ENCODE data around the gene LHX1. TPM values are rescaled to one million over a fixed set of nuclear protein-coding genes. Genes with fewer than 3 reads are reported as not detected.

Gene LHX1
- total RNA-seq, 1 donor from 2014 or later, result 1.3 TPM

DNA sequence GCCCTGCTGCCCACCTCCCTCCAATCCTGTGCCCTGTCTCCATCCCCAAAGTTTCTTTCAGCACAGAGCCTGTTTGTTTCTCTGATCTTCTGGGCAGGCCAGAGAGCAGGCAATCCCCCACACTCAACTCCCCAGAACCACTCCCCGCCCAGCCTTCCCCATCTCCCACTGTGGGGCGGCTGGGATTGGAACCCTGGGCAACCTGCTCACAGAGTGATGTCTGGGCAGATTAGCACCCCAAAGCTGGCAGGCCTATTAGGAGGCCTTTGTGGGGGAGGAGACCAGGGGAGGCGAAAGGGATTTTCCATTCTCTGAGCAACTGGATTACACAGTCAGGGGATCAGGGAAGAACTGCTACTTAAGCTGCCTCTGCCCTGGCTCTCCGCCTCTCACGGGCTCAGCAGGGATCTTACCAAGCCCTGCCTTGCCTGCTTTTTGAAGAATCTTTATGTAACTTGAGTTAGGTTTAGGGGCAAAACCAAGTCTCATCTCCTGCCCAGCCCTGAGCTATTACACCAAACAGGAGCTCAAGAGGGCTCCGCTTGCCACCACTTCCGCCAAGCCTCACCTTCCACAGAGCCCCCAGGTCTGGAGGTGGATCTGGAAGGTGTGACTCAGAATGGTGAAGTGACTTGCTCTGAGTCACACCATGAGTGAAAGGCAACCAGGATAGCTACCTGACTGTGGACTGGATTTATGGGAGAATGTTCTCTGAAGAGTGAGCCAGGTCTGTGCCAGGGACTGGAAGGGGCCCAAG lies 16.0 kb upstream of the LHX1 start:
- no peak for DNase-seq (ENCODE audit: extremely low read depth, low read depth, low spot score)

- no peak for DNase-seq (ENCODE audit: extremely low read depth, low read depth, low spot score)
These were observed 15.1 kb upstream of the LHX1 start for GRCh38 chr17:36922175-36922574.

GRCh38 chr17:36923814-36924221 lies 13.5 kb upstream of the LHX1 start:
- DNase-seq (ENCODE audit: extremely low read depth, low read depth, low spot score), result no peak

- no peak for DNase-seq (ENCODE audit: extremely low read depth, low read depth, low spot score)
These were observed 11.0 kb upstream of the LHX1 start for GRCh38 chr17:36926226-36926625.

- DNase-seq (ENCODE audit: extremely low read depth, low read depth, low spot score), result no peak
These were observed 10.6 kb upstream of the LHX1 start for GRCh38 chr17:36926701-36927100.

- no peak for DNase-seq (ENCODE audit: extremely low read depth, low read depth, low spot score)
These were observed 8.6 kb upstream of the LHX1 start for GRCh38 chr17:36928471-36929345.

- no peak for DNase-seq (ENCODE audit: extremely low read depth, low read depth, low spot score)
These were observed 7.3 kb upstream of the LHX1 start for GRCh38 chr17:36929851-36930582.

DNA sequence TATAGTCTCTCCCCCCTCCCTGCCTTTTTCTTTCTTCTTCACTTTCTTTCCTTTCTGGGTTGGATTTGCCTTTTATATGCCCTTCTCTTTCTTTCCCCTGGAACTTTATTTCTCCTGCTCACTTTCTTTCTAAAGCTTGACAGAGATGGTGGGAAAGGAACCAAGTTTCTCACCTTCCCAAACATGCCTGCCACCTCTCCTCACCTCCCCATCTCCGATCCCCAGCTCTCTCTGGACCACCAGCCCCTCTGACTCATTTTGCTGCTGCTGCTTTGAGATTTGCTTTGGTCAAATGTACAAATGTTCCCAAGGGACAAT lies 6.7 kb upstream of the LHX1 start:
- no peak for DNase-seq (ENCODE audit: extremely low read depth, low read depth, low spot score)

GRCh38 chr17:36931096-36931696 lies 6.1 kb upstream of the LHX1 start:
- no peak for DNase-seq (ENCODE audit: extremely low read depth, low read depth, low spot score)

DNA sequence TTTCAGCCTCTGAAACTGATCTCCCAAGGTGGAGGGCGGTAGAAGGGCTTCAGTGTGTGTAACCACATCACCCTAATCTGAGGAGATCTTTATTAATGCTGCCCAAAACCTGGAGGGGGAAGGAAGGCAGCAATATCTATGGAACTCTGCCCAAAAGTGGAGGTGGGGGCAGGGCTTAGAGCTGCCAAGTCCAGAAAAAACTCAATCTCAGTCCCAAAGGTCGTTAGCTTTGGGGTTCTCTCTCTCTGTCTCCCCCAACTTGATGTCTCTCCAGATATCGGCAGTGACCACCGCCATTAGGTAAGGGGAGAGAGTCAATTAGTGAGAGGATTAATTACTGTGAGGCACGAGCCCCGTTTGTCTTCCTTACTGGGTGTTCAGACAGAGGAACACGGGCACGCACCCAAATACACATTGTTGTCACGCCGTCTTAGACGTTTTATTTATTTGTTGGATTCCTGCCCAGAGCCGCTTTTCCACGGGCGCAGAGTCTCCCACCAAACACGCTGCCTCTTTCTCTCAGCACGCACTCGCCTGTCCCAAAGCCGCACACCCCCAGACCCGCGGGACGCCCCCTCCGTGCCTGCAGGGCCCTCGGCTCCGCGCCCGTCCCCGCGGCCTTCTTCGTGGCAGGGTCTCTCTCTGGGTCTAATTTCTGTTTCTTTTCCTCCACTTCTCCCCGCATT lies 5.4 kb upstream of the LHX1 start:
- DNase-seq (ENCODE audit: extremely low read depth, low read depth, low spot score), result no peak

GRCh38 chr17:36932383-36932693 lies 4.9 kb upstream of the LHX1 start:
- DNase-seq (ENCODE audit: extremely low read depth, low read depth, low spot score), result no peak

GRCh38 chr17:36932694-36933511 lies 4.4 kb upstream of the LHX1 start:
- DNase-seq (ENCODE audit: extremely low read depth, low read depth, low spot score), result no peak

GRCh38 chr17:36933512-36934143 lies 3.6 kb upstream of the LHX1 start:
- no peak for DNase-seq (ENCODE audit: extremely low read depth, low read depth, low spot score)

GRCh38 chr17:36934144-36934691 lies 3.1 kb upstream of the LHX1 start:
- DNase-seq (ENCODE audit: extremely low read depth, low read depth, low spot score), result no peak

DNA sequence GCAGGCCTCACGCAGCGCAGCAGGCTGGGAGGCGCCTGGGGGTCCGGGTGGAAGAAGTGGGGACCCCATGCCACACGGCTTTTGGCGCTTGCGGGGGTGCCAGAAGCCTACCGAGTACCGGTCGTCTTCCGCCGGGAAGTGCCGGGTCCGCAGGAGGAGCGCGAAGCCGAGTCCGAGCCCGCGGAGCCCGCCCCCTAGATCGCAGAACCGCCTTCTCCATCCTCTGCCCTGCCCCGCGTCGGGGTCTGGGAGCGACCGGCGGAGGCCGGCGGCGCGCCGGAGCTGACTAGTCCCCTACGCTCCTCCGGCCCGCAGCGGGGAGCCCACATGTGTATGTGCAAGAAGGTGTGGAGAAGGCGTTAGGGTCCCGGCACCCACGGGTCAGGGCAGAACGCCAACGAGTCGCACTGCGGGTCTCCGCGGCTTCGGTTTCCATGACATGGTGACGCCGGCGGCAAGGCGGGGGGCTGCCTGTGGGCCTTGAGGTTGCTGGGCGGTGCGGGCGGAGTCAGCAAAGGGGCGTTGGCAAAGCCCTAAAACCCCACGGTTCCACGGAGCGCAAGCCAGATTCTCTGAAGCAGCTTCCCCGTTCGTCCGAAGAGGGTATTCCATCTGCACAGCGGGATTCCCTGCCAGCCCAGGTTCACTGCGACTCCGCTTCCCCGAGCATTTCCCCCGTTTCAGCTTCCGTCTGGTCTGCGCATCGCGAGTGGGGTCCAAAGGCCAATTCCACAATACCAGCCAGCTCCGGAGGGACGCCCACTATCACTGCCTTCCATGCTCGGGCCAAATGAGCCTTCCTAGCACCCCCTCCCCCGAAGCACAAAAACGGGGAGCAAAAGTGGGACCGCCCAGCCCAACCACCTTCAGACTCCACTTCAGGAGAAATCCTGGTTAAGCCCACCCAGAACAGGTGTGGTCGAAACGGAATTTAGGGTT lies 2.3 kb upstream of the LHX1 start:
- DNase-seq (ENCODE audit: extremely low read depth, low read depth, low spot score), result no peak

GRCh38 chr17:36935671-36936454 lies 1.4 kb upstream of the LHX1 start:
- no peak for DNase-seq (ENCODE audit: extremely low read depth, low read depth, low spot score)

DNA sequence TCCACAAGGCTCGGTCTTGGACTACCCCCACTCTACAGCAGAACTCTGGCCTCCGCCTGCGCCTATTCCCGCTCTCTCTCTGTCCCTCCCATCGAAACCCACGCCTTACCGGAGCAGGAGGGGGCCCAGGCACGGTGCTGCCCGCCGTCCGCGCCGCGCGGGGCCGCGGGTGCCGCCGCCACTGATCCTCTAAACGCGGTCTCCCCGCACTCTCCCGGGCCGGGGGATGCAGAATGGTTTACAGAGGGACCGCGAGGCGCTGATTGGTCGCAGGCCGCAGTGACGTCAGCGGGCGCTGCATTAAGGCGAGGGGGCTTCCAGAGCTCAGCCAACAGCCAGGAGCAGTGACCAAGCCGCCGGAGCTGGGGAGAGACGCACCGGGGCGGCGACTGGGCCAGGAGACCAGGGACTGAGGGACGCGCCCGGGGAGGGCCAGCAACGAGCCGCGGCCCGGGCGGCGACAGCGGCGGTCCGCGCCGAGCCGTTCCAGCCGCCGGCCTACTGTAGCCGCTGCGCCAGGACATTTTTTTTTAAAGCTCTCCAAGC lies 747 bp upstream of the LHX1 start:
- DNase-seq (ENCODE audit: extremely low read depth, low read depth, low spot score), result no peak

All from glomerular endothelial cell (primary cell).